Measurements from ENCODE around the gene ZCCHC14. TPM values are rescaled to one million over a fixed set of nuclear protein-coding genes. Genes with fewer than 3 reads are reported as not detected.

The ZCCHC14 gene
- total RNA-seq, 1 experiment from 2014 or later: 37.8 TPM

- Histone ChIP-seq H4K20me1 (ENCODE audit: insufficient read depth) (peaks cover 7% of the 10 kb centered on the region; the same call in 1 of the 2 replicates), H3K79me2 (ENCODE audit: insufficient read depth, low read length) (peaks cover 27% of the 10 kb centered on the region; the same call in 1 of the 2 replicates), H3K36me3 (ENCODE audit: control insufficient read depth in 1 of 2, insufficient read depth in 2 of 2, low read length in 2 of 2) (peaks cover 2 to 6% of the 10 kb centered on the region in 2 experiments; a peak in 1 of 4 replicates), H3K9me3 (ENCODE audit: control insufficient read depth in 1 of 2, insufficient read depth in 1 of 2, low read depth in 1 of 2, low read length in 2 of 2) (no peaks in the 10 kb centered on the region), H3K4me2 (ENCODE audit: low read length) (no peak overlapping the region), H3K4me1 (ENCODE audit: control insufficient read depth in 1 of 2, insufficient read depth in 2 of 2, low read length in 2 of 2) (no peaks in the 10 kb centered on the region), H3K9ac (ENCODE audit: low read length) (no peak overlapping the region), H2AFZ (ENCODE audit: low read depth, low read length, poor library complexity, severe bottlenecking) (no peak overlapping the region), H3K4me3 (replicated peaks in 1 of 2; ENCODE audit: low read depth in 1 of 2, low read length in 2 of 2) (no peak overlapping the region), H3K27ac (ENCODE audit: low read depth, low read length) (no peak overlapping the region), H3K9me2 (ENCODE audit: insufficient read depth) (no peaks in the 10 kb centered on the region), H3K27me3 (ENCODE audit: insufficient read depth, low read length) (no peaks in the 10 kb centered on the region)
- TF ChIP-seq POLR2A (IDR thresholded peaks at IDR 0.05; ENCODE audit: borderline replicate concordance, extremely low read depth, insufficient read depth, insufficient read length): no peak
- TF ChIP-seq SRF (IDR thresholded peaks at IDR 0.05; ENCODE audit: low read depth): no peak
- TF ChIP-seq SP1 (IDR thresholded peaks at IDR 0.05; ENCODE audit: low read depth): no peak
- no peak for TF ChIP-seq EZH2phosphoT487 (IDR thresholded peaks at IDR 0.05; ENCODE audit: borderline replicate concordance)
- TF ChIP-seq CBX3 (IDR thresholded peaks at IDR 0.05; ENCODE audit: low read depth): no peak
- no peak for TF ChIP-seq SIN3A (IDR thresholded peaks at IDR 0.05; ENCODE audit: low read depth)
- TF ChIP-seq ELF1 (IDR thresholded peaks at IDR 0.05; ENCODE audit: borderline replicate concordance, low read depth): no peak
- no peak for TF ChIP-seq FOSL1 (IDR thresholded peaks at IDR 0.05; ENCODE audit: low read depth)
- no peak for TF ChIP-seq REST (IDR thresholded peaks at IDR 0.05; ENCODE audit: low read depth)
- no peak for TF ChIP-seq ZBTB33 (IDR thresholded peaks at IDR 0.05; ENCODE audit: extremely low read depth, insufficient replicate concordance, low read length)
- TF ChIP-seq CTCF (IDR thresholded peaks at IDR 0.05 in 2 of 3, conservative IDR thresholded peaks at IDR 0.05 in 1 of 3; ENCODE audit: borderline replicate concordance in 1 of 3, insufficient read depth in 1 of 3, low read depth in 2 of 3, low read length in 2 of 3): no peak
- no peak for TF ChIP-seq YY1 (IDR thresholded peaks at IDR 0.05; ENCODE audit: extremely low read depth, insufficient replicate concordance, low read depth, low read length)
- TF ChIP-seq ZFX (IDR thresholded peaks at IDR 0.05): no peak
- no peak for TF ChIP-seq EGR1 (IDR thresholded peaks at IDR 0.05; ENCODE audit: low read depth)
- no peak for TF ChIP-seq CEBPB (IDR thresholded peaks at IDR 0.05; ENCODE audit: low read depth)
- no peak for TF ChIP-seq ZNF274 (IDR thresholded peaks at IDR 0.05; ENCODE audit: low read depth, low read length)
- TF ChIP-seq TCF7L2 (IDR thresholded peaks at IDR 0.05; ENCODE audit: borderline replicate concordance, extremely low read depth, insufficient read depth, insufficient read length): no peak
- no peak for TF ChIP-seq EZH2 (IDR thresholded peaks at IDR 0.05)
- no peak for TF ChIP-seq MAX (IDR thresholded peaks at IDR 0.05)
- TF ChIP-seq, protein P1, sequence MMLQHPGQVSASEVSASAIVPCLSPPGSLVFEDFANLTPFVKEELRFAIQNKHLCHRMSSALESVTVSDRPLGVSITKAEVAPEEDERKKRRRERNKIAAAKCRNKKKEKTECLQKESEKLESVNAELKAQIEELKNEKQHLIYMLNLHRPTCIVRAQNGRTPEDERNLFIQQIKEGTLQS (IDR thresholded peaks at IDR 0.05): no peak
- ChIA-PET POLR2A (no interaction called here), RAD21 (ENCODE audit: low non-redundant PET in 1 of 2, low total read pairs in 2 of 2, uncharacterized antibody in 2 of 2, unreplicated experiment in 2 of 2) (no interaction called here), CTCF (no interaction called here)
- BruUV-seq (replicated peaks): no TSS peak
- no peak for DNase-seq (ENCODE audit: low read depth, low spot score)
- intact Hi-C loops (cut with micrococcal nuclease): no loop called here
- ATAC-seq: no peak
These were observed 50.8 kb downstream of the ZCCHC14 start for GRCh38 chr16:87441886-87442580.

Data from HCT116 (cell line).